ENCODE data around the gene ACADSB. TPM values are rescaled to one million over a fixed set of nuclear protein-coding genes. Genes with fewer than 3 reads are reported as not detected.

Gene ACADSB
- 11.0 and 11.3 TPM in 2 replicates for total RNA-seq (2014; rRNA removed; shearing (Covaris generic))
- 10.8 and 18.9 TPM in 2 replicates for polyA plus RNA-seq (2014; cell fraction: nucleus; rRNA removed)

DNA sequence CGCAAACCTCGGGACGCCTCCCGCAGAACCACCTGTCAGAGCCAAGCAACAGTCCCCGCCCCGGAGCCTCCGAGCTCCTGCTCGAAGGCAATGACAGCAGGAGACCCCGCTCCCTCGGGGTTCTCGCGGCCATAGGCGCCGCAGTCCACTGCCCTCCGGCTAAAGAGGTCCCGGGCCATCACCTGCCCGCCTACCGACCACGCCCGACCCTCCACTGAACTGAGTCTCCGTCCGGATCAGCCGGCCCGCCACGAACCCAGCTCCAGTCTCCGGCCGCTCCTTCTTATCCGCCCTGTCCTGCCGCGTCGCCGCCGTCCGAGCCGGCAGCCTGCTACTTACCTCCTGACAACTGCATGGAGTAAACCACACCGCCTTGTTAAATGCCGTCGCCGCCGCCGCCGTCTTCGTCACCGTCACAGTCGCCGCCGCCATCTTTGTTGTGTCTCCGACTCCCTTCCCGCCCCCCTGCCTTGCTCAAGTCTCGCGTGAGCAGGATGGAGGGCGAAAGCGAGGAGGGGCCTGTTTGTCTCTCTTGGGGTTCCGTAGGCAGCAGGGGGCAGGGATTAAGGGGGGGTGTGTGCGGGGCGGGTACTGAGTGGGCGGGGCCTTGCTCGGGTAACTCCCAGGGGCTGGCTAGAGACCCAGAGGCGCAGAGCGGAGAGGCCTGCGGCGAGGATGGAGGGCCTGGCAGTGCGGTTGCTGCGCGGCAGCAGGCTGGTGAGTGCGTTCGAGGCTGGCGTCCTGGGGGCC, at the start of gene ACADSB, which contains the start of gene IKZF5:
Gene ACADSB, plus strand, starts transcription at position 652 of the 750 bp plus-strand sequence. Its CDS starts 24 bp downstream, at position 676.
Gene IKZF5, minus strand, starts transcription at position 441 of the 750 bp plus-strand sequence. CDS start 10,170 bp downstream, outside the sequence.
- peak; percentile 98 for DNase-seq (ENCODE audit: extremely low read depth, low read depth)

DNA sequence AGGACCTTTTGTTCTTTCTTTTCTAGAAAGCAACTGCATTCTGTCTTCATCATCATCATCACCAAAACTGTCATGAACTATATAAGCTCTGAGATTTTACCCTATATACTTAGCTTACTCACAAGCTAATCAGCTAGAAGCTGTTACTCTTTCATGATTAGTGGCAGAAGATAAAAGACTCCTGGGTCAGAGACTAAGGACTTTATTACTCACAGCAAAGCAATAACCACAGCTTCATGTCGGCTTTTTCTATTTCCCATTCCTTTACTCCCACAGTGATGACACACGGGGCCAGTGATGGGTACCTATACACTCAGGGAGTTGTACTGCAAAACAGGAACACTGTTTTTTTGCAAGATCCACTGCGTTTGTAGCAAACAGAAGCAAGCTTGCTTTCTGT, 46.4 kb upstream of the ACADSB start:
- no peak for DNase-seq (ENCODE audit: extremely low read depth, low read depth)

DNA sequence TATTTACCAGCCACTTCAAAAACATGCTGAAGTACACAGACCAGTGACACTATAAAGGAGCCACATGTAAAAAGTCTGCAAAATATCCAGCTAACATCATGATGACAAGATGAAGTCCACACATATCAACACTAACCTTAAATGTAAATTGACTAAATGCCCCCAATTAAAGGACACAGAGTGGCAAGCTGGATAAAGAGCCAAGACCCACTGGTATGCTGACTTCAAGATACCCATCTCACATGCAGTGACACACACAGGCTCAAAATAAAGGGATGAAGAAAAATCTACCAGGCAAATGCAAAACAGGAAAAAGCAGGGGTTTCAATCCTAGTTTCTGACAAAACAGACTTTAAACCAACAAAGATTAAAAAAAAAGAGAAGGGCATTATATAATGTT, 41.9 kb upstream of the ACADSB start:
- no peak for DNase-seq (ENCODE audit: extremely low read depth, low read depth)

DNA sequence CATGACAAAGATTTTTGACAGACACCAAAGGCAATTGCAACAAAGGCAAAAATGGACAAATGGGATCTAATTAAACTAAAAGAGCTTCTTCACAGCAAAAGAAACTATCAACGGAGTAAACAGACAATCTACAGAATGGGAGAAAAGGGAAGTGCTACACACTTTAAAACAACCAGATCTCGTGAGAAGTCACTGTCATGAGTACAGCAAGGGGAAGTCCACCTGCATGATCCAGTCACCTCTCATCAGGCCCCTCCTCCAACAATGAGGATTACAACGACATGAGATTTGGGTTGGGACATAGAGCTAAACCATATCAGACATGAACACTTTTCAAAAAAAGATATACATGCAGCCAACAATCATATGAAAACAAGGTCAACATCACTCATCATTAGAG, 40.1 kb upstream of the ACADSB start:
- no peak for DNase-seq (ENCODE audit: extremely low read depth, low read depth)

DNA sequence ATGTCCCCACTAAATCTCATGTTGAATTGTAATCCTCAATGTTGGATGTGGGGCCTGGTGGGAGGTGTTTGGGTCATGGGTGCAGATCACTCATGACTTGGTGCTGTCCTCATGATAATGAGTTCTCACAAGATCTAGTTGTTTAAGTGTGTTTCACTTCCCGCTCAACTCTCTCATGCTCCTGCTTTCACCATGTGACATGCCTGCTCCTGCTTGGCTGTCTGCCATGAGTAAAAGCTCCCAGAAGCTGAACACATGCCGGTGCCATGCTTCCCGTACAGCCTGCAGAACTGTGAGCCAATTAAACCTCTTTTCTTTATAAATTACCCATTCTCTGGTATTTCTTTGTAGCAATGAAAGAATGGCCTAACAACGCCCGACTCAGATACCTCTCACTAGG, 34.8 kb upstream of the ACADSB start:
- no peak for DNase-seq (ENCODE audit: extremely low read depth, low read depth)

DNA sequence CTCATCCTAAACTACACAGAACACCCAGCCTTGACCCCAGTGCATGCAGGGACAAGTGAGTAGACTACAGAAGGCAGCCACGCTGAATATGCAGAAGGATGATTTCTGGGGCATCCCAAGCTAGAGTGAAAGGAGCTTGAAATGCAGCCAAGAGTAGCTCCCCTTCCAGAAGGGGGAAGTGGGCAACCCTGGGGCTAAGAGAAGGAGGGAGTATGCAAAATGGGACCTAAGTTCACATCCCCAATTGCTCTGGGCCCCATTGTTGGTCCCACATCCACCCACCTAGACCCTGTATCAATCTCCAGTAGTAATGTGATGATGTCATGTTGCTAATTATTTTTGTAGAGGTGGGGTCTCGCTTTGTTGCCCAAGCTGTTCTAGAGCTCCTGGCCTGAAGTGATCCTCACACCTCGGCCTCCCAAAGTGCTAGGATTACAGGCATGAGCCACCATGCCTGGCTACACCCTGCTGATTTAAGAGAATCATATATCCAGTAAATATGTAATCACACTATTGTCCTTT, 34.2 kb upstream of the ACADSB start:
- DNase-seq (ENCODE audit: extremely low read depth, low read depth), result no peak

DNA sequence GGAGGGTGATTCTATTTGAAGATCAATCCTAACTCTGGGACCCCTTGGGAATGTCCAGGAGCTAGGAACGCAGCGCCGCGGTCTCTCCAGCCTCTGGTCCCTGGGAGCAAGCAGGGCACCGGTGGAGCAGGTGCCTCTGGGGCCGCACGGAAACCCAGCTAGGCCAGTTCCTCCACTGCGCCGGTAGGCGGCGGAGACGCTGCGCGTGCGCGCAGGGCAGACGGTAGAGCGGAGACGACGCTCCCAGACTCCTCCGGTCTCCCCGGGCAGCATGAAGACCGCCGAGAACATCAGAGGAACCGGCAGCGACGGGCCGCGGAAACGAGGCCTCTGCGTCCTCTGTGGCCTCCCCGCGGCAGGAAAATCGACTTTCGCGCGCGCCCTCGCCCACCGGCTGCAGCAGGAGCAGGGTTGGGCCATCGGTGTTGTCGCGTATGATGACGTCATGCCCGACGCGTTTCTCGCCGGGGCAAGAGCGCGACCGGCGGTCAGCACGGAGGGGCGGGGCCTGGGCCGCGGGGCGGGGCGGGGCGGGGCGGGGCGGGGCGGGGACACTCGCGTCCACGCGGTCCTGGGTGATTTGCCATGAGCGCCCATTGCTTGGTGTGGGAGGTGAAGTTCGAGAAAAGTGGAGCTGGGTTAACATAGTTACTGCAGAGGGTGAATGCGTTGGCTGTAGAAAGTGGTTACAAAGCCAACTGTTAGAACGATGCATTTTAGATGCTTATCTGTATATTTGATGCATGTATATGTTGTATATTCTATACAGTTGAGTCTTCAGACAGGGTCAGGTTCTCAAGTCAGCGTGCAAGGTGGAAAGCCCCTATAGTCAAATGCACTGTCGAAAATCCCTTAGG, 28.4 kb upstream of the ACADSB start, which contains the start of gene PSTK:
Gene PSTK, plus strand, starts transcription at position 193 of the 857 bp plus-strand sequence. Its CDS starts 79 bp downstream, at position 272.
- peak; percentile 90 for DNase-seq (ENCODE audit: extremely low read depth, low read depth)

DNA sequence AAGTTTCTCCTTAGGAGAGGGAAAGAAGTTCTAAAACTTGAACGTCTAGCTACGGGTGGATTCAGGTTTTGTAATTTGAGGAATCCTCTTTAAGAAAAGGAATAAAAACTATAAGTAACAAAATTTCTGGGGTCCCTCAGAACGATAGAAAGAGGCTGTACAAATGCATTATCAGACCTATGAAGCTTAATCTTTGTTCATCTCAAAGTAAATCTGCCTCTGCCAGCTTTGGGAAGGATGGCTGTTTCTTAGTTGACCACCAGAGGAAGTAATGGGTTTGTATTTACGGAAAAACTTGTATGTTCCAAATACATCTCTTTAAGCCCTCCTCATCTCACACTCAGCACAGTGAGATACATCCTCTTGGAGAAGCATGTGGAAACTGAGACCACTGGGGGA, 27.7 kb upstream of the ACADSB start:
- DNase-seq (ENCODE audit: extremely low read depth, low read depth), result peak; percentile 30

DNA sequence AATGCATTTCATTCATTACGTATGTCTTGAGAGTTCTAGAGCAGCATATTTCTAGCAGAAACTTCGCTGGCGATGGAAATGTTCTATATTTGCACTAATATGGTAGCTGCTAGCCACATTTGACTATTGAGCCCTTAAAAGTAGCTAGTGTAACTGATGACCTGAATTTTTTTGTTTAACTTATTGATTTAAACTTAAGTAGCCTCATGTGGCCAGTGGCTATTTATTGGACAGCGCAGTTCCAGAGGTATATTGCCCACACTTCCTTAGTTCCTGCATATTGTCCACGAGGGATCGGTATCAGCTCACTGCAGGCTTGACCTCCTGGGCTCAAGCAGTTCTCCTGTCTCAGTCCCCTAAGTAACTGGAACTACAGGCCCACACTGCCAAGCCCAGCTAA, 24.9 kb upstream of the ACADSB start:
- no peak for DNase-seq (ENCODE audit: extremely low read depth, low read depth)

DNA sequence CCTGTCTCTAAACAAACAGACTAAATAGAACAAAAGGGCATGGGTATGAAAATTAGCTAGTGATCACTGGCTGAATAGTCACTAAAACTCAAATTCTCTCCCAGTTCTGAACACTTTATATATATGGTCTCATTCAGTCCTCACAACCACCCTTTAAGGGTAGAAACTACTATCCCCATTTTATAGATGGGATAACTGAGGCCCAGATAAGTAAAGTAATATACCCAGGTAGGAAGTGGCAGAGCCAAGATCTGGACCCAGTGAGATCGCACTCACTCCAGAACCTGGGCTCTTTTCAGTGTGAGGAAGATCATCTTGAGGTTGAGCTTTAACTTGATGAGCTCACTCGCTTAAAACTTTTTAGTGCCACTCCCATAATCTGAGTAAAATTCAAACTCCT, 24.1 kb upstream of the ACADSB start:
- no peak for DNase-seq (ENCODE audit: extremely low read depth, low read depth)

DNA sequence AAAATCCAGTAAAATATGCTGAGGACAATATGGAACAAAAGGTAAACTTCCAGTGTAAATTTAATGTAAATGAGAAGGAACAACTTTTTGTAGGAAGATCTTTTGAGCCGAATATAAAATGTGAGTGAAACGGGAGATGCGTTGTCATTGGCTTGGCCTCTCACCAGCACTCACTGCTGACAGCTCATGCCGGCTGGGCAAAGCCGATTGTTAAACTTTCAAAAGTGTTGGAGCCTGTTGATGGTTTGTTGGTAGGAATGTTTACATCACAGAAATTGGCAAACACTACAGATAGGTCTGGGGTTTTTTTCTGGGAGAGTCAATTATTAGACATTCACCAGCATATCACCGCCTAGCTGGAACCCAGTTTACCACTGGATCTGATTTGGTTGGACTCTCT, 22.5 kb upstream of the ACADSB start:
- DNase-seq (ENCODE audit: extremely low read depth, low read depth), result no peak

DNA sequence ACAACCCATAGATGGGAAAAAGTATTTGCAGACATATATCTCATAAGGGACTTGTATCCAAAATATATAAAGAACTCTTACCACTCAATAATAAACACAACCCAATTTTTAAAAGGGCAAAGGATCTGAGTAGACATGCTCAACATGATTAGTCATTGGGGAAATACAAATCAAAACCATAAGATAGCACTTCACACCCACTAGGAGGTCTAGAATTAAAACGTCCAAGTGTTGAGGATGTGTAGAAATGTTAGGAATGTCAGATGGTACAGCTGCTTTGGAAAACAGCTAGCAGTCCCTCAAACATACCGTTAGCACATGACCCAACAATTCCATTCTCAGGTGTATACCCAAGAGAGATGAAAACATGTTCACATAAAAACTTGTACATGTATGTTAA, 20.3 kb upstream of the ACADSB start:
- DNase-seq (ENCODE audit: extremely low read depth, low read depth), result no peak

DNA sequence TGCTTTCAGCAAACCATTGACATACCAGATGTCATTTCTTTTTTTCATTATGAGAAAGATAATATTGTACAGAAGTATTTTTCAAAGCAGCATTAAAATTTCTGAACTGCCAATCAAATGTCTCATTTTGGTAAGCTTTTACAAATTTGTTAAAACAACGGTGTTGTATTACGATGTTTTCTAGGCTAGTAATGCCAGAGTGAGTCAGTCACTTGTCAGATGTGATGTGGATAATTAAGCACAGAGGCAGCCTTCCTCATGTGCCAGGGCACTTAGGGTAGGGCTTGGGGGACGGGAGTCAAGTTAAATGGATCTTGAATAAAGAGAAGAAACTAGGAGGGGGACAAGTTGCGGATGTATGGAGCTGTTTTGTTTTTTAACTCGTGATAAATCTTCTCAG, 18.5 kb upstream of the ACADSB start:
- DNase-seq (ENCODE audit: extremely low read depth, low read depth), result no peak

DNA sequence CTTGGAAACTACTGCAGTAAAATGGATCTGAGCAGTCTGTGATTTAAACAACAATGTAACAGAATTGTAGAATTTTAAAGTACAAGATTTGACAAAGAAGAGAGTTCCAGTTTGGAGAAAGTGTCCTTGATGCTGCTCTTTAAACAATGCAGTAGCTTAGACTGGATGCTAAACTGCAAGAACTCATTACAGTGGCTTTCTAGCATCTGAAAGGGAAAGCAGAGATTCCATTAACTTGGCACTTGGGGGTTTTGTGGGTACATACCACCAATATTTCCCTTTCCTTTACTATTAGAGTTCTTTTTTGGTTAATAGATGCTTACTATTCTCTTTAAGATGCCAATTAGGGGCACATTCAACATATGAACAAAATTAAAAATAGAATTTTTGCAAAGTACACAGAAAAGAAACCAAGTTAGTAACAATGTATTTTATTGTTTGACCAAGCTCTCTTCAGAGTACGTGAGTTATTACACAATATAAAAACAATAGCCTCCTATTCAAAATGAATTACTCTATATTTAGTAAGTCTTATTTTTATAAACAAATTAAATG, 16.7 kb upstream of the ACADSB start:
- DNase-seq (ENCODE audit: extremely low read depth, low read depth), result no peak

DNA sequence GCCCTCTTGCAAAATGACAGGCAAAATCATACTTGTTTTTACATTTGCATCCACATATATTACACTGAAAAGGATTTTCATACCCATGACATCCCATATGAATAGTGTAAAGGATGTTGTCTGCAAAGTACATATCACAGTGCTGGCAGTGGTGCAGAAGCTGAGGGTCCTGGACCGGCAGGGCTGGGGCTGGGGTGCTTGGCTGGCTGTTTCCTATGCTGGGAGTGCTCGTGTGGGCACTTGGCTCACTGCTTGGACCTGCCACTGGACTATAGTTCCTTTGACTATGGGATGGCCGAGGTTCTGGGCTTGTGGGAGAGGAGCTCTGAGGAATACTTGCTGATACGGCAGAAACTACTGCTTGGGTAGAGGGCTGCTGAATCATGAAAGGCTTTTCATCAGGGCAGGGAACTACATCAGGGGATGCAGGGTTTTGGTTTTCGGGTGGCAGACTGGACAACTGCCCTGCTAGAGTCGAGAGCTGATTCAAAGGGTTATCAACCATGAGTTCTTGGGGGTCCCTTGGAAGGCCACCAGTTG, 14.9 kb upstream of the ACADSB start:
- DNase-seq (ENCODE audit: extremely low read depth, low read depth), result no peak

DNA sequence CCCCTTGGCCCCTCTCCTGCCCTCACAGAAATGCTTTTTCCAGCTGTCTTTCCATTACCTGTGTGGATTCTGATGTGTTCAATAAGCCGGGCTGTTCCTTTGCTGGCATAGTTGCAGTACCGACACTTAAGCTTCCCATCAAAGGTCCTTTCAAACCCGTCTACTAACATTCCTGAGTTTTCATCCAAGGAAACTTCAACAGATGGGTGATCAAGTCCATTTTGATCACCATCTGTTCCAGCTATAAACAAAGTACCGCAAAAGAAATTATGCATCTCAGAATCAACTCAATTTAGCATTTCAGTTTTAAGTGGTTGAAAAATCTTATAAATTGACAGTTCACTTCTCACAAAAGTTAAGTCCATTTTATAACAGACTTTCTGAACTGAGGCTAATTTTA, 12.9 kb upstream of the ACADSB start:
- DNase-seq (ENCODE audit: extremely low read depth, low read depth), result no peak

DNA sequence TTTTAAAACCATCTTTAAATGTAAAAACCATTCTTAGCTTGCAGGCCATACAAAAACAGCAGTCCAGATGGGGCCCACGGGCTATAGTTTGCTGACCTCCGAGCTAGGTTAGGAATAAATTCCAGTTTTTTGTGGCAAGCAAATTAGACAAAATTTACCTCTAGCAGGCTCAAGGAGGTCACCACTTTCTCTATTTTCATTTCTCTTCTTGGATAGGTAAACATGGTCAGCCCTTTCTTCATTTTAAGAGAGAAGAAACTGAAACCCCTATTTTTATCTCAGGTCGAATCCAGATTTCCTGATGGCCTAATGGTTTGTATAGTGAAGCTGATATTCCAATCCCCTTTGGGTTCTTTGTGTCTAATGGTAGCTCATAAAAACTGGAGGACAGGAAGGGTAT, 10.9 kb upstream of the ACADSB start:
- no peak for DNase-seq (ENCODE audit: extremely low read depth, low read depth)

DNA sequence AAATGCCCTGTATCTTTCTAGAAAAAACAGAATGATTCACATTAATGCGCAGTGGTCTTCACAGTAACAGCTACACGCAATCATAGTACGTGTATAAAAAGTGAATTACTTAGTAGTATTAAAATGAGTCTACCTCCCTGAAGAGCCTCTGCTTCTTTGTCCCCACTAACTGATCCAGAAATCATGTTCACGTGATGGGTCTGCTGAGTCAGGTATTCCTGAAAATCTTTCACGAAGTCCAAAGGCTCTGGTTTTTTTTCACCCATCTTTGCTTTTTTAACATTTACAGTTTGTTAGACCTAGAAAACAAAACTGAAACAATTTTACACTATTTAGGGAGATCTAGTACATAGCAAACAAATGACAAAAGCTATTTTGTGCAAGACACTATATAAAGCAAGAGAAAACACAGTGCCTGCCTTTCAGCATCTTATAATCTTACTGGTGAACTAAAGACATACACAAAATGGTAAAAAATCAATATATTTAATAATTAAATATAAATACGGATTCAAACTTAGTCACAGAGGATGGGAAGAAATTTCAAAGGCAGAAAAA, 10.4 kb upstream of the ACADSB start:
- no peak for DNase-seq (ENCODE audit: extremely low read depth, low read depth)

DNA sequence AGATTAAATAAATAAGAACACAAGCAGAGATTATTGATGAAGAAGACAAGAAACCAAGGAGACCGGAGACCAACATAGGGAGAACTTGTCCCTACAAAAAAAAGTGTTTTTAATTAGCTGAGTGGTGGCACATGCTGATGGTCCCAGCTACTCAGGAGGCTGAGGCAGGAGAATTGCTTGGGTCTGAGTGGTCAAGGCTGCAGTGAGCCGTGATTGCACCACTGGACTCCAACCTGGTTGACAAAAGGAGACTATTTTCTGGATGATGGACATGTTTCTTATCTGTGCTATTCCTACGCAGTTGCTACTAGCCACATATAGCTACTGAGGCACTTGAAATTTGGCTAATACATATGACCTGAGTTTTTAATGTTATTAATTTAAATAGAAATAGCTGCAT, 9.9 kb upstream of the ACADSB start:
- DNase-seq (ENCODE audit: extremely low read depth, low read depth), result no peak

DNA sequence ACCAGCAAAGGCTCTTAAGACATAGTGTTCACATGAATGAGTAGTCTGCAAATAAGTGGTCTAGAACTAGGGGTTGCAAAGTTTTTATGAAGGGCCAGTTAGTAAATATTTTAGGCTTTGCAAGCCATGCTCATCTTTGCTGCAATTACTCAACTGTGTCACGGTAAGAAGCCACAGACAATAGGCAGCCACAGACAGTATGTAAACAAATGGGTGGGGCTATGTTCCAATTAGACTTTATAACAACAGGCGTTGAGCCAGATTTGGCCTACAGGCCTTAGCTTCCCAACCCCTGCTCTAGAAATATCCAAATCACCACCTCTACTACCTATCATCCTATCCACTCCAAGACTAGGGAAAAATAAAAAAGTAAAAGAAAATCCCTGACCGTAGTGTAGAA, 9.5 kb upstream of the ACADSB start:
- DNase-seq (ENCODE audit: extremely low read depth, low read depth), result no peak

All from NCI-H460 (cell line).